Fibroblast of skin of right biceps (primary cell): Measurements from ENCODE around the gene GBP6.
A peak's percentile ranks its signal among the peaks of the same experiment; 100 is the strongest.
"Not testable (repeated sequence)": the region's sequence is repeated elsewhere in the genome, so short reads cannot be mapped to it uniquely, and the experiment has no call there.

Experiments
- DNase-seq: peaks from one replicate; pipeline ENCODE4 v3.0.0-alpha.2; 2013

GBP6 gene, protein sequence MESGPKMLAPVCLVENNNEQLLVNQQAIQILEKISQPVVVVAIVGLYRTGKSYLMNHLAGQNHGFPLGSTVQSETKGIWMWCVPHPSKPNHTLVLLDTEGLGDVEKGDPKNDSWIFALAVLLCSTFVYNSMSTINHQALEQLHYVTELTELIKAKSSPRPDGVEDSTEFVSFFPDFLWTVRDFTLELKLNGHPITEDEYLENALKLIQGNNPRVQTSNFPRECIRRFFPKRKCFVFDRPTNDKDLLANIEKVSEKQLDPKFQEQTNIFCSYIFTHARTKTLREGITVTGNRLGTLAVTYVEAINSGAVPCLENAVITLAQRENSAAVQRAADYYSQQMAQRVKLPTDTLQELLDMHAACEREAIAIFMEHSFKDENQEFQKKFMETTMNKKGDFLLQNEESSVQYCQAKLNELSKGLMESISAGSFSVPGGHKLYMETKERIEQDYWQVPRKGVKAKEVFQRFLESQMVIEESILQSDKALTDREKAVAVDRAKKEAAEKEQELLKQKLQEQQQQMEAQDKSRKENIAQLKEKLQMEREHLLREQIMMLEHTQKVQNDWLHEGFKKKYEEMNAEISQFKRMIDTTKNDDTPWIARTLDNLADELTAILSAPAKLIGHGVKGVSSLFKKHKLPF

GRCh38 chr1:89363638-89364536 lies at the start of gene GBP6:
Gene GBP6, plus strand, starts transcription at chr1:89364059. Its CDS starts 4,493 bp downstream, at chr1:89368552.
- DNase-seq, result peak; percentile 19

- no peak for DNase-seq
Measured at GRCh38 chr1:89322402-89322801, 41.5 kb upstream of the GBP6 start.

GRCh38 chr1:89331890-89332289 lies 32.0 kb upstream of the GBP6 start:
- no peak for DNase-seq

- no peak for DNase-seq
Measured at GRCh38 chr1:89332461-89332860, 31.4 kb upstream of the GBP6 start.

GRCh38 chr1:89335486-89335885 lies 28.4 kb upstream of the GBP6 start:
- no peak for DNase-seq

- no peak for DNase-seq
Measured at GRCh38 chr1:89337903-89338302, 26.0 kb upstream of the GBP6 start.

DNA sequence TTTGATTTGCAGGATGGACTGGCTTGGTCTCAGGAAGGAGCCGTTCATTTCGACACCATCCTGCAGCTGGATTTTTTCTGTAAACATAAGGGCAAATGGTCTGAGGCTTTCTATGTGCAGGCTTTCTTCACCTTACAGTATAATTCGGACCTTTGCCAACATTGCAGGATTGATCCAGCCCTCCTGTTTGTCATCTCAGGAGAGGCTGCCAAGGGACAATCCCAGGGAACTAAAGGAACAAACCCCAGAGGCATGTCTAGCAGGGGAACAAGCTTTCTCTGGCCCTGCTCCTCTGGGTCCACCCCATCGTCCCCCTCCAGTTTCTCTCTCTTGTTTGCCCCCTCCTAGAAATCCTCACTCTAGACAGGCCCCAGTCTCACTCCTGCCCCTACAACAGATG lies 24.8 kb upstream of the GBP6 start:
- no peak for DNase-seq

DNA sequence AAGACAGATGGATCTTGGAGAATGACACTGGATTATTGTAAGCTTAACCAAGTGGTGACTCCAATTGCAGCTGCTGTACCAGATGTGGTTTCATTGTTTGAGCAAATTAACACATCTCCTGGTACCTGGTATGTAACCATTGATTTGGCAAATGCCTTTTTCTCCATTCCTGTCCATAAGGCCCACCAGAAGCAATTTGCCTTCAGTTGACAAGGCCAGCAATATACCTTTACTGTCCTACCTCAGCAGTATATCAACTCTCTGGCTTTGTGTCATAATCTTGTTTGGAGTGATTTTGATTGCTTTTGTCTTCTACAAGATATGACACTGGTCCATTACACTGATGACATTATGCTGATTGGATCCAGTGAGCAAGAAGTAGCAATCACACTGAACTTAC lies 18.4 kb upstream of the GBP6 start:
- not testable (repeated sequence) for DNase-seq

- peak; percentile 37 for DNase-seq
Measured at GRCh38 chr1:89347296-89347695, 16.6 kb upstream of the GBP6 start.

- no peak for DNase-seq
Measured at GRCh38 chr1:89350298-89350697, 13.6 kb upstream of the GBP6 start.

DNA sequence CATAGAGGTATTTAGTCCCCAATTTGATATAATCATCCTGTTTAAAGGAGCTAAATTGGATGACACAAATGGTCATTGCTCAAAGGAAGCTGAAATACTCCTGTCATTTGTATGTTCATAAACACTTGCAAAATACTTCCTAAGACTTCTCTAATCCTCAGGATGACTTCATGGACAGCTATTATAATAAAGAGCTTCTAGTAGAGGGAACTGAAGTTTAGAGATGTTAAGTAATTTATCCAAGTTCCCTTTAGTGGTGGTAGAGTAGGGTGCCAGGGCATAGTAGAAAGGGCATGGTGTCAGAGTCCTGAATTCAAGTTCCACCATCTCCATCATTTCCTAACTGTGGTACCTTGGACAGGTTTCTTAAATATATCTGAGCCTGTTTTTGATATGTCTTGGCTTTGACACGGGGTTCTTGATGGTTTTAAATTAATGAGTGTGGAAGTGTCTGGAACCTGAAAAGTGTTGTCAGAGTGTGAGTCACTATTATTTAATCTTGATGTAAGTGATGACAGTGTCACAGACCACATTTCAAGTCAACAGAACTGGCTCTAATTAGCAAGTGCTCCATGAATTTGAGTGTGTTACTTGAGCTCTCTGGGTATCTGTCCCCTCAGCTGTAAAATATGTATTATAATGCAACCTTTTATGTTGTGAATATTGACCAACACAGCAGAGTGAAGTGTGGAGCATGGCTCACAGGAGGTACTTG lies 12.1 kb upstream of the GBP6 start:
- DNase-seq, result peak; percentile 30

- DNase-seq, result no peak
Measured at GRCh38 chr1:89352421-89352820, 11.4 kb upstream of the GBP6 start.

GRCh38 chr1:89354205-89354604 lies 9.7 kb upstream of the GBP6 start:
- DNase-seq, result no peak

DNA sequence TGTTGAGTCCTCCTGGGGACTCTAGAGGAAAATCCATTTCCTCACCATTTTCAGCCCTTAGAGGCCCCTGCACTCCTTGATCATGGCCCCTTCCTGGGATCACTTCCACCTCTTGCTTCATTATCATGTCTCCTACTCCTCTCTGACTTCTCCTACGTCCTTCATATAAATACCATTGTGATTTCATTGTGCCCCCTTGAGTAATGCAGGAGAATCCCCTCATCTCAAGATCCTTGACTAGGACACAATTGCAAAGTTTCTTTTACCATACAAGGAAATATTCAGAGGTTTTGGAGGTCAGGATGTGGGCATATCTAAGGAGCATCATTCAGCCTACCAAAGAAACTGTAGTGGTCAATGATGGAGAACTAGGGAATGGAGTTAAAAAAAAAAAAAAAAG lies 8.8 kb upstream of the GBP6 start:
- DNase-seq, result no peak

DNA sequence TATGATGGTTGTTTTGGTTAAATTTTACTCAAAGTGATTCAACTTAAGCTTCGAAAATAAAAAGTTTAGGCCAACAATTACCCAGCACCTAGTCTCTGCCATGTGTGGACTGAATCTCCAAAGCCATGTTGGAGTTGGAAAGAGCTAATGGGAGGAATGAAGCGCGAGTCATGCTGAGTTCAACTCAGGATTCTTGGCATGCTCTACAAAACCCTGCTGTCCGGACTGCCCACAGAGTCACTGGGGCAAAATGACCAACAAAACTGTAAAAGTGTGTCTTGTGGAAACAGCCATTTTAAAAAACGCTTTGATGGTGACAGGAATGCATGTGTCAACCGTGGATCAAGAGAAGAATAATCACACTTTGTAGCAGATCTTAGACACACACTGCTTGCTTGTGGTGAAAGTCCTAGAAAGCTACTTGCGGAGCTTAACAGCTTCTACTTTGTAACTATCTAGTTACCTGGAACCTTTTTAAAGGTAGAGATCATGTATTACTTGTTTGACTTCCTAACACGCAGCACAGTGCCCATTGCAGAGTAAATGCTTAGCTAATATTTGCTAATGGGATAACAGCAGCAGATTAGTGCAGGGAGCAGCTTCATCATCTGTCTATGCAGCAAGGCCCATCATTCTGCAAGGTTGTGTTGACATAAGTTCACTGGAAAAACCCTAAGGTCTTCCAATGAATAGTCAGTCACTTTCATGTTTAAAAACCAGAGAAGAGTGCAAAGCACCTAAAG lies 7.0 kb upstream of the GBP6 start:
- peak; percentile 50 for DNase-seq

DNA sequence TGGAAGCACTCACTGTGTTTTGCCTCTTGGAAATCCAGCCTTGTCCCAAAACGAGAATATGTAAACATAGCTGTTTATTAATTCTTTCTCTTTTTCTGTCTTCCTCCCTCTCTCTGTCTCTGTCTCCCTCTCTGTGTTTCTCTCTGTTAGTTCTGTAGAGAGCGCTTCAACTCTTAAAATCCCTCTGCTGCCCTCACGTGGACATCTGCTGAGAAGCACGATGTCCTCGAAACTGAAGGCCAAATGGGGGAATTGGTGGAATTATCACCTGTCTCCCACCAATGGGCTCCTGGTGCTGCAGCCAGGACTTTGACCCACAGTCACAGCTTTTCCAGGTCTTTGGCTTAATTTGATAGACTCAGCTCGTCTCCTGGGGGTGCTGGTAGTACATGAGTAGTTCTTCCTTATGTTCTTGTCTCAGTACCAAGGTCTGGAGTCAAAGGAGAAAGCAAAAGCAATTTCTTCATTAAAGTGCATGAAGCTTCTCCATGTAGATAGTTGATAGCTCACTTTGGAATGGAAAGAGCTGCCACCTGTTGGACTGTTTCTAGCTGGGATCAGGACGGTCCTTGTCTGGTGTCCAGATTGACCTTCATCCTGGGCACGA lies 5.5 kb upstream of the GBP6 start:
- peak; percentile 63 for DNase-seq

DNA sequence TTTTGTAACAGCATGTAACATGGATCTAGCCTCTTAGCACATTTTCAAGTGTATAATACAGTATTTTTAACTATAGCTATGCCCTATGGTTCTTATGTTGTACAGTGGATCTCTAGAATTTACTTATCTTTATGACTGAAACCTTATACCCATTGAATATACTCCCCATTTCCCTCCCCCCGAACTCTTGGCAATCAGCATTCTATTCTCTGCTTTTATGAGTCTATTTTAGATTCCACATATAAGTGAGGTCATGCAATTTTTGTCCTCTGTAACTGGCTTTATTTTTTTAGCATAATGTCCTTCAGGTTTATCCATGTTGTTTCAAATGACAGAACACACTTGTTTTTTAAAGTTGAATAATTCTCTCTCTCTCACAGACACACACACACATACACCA lies 3.1 kb upstream of the GBP6 start:
- no peak for DNase-seq

GRCh38 chr1:89361681-89362080 lies 2.2 kb upstream of the GBP6 start:
- no peak for DNase-seq

DNA sequence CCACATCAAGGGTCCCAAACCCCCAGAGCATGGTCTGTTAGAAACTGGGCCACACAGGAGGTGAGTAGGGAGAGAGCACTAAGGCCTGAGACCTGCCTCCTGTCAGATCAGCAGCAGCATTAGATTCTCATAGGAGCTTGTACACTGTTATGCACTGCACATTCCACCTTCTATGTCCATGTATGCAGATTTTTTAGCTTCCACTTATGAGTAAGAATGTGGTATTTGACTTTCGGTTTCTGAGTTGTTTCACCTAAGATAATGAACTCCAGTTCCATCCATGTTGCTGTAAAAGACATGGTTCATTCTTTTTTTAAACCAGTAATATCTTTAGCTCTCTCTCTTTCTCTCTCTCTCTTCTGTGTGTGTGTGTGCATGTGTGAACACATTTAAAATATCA lies 663 bp upstream of the GBP6 start:
- peak; percentile 58 for DNase-seq

GRCh38 chr1:89364954-89365550 lies 1.2 kb downstream of the GBP6 start:
- no peak for DNase-seq

DNA sequence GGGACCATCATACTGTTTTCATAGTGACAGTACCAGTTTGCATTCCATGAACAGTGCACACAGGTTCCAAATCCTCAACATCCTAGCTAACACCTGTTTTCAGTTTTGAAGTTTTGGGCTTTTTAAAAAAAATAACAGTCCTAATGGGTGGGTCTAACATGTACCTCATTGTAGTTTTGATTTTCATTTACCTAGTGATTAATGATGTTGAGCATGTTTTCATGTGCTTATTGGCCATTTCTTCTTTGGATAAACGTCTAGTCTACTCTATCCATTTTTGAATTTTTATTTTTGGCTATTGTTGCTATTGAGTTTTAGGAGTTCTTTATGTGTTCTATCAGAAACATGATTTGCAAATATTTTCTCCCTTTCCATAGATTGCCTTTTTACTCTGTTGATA lies 3.4 kb downstream of the GBP6 start:
- no peak for DNase-seq
